Body of pancreas (tissue), 4 donors: ENCODE results near the gene QRICH1. TPM values are rescaled to one million over a fixed set of nuclear protein-coding genes. Genes with fewer than 3 reads are reported as not detected.

Source experiments
- ATAC-seq: fragments of 150-250 bp; one replicate; pipeline ENCODE4 v1.9.1; 2016
- DNase-seq, 4 donors: peaks; one replicate each; pipeline ENCODE4 v3.0.0-alpha.2; 2019
- H3K27ac ChIP-seq, 4 donors: fragments of 200-600 bp; sonication (generic); 1 replicate in 3 of 4; 2 replicates in 1 of 4; pipeline versions ENCODE4 v1.5.1 to v1.6.1; 2016 to 2019; ENCODE audit warnings: mild to moderate bottlenecking in 1 of 4, mixed read lengths in 1 of 4, moderate library complexity in 1 of 4
- H3K27me3 ChIP-seq, 2 donors: fragments of 200-600 bp; sonication (generic); one replicate each; pipeline ENCODE4 v1.6.0; 2016; ENCODE audit warnings: mild to moderate bottlenecking in 1 of 2
- H3K36me3 ChIP-seq, 2 donors: fragments of 200-600 bp; sonication (generic); replicated peaks in 1 of 2; 2 replicates each; pipeline ENCODE4 v1.5.1; 2016; ENCODE audit warnings: low read depth in 2 of 2; ENCODE audit not compliant: insufficient read depth in 1 of 2
- H3K4me1 ChIP-seq: fragments of 200-600 bp; sonication (generic); one replicate; pipeline ENCODE4 v1.6.0; 2016
- H3K4me3 ChIP-seq, 2 donors: fragments of 200-600 bp; sonication (generic); 1 replicate in 1 of 2; 2 replicates in 1 of 2; pipeline ENCODE4 v1.5.1; 2016 to 2019
- H3K9me3 ChIP-seq, 3 donors: fragments of 200-600 bp; sonication (generic); 1 replicate in 2 of 3; 2 replicates in 1 of 3; pipeline ENCODE4 v1.5.1; 2016
- POLR2A ChIP-seq, 3 donors: fragments of 450-650 bp; IDR thresholded peaks; one replicate each; pipeline ENCODE4 v1.6.1; 2016; ENCODE audit warnings: antibody characterized with exemption in 3 of 3, mild to moderate bottlenecking in 2 of 3
- WGBS, 2 donors: methylation state at CpG; one replicate each; pipeline ENCODE4 v1.1.5; 2017; 5-methylcytosine and 5-hydroxymethylcytosine counted together
- intact Hi-C: fragments of 100-400 bp; cut with DNase I; formaldehyde crosslinking; loops from one replicate; pipeline ENCODE4 v1.15.1; 2023
- total RNA-seq, 2 donors: library from RNA; depleted of rRNA; stranded (reverse); fragments of >200 nt; gene quantifications; one replicate each; pipeline ENCODE4 v1.1.0, GENCODE V29; 2016
- TF ChIP-seq, protein P1 (sequence below), 7 experiments: fragments of 450-650 bp in 4 of 7; fragments of 200-600 bp in 3 of 7; sonication (generic) in 3 of 7; IDR thresholded peaks; one replicate each; pipeline ENCODE4 v1.5.1; 2016 to 2019; ENCODE audit warnings: antibody characterized with exemption in 7 of 7

QRICH1 gene
- total RNA-seq, 2 donors from 2014 or later, result 63.6 to 67.9 TPM

DNA sequence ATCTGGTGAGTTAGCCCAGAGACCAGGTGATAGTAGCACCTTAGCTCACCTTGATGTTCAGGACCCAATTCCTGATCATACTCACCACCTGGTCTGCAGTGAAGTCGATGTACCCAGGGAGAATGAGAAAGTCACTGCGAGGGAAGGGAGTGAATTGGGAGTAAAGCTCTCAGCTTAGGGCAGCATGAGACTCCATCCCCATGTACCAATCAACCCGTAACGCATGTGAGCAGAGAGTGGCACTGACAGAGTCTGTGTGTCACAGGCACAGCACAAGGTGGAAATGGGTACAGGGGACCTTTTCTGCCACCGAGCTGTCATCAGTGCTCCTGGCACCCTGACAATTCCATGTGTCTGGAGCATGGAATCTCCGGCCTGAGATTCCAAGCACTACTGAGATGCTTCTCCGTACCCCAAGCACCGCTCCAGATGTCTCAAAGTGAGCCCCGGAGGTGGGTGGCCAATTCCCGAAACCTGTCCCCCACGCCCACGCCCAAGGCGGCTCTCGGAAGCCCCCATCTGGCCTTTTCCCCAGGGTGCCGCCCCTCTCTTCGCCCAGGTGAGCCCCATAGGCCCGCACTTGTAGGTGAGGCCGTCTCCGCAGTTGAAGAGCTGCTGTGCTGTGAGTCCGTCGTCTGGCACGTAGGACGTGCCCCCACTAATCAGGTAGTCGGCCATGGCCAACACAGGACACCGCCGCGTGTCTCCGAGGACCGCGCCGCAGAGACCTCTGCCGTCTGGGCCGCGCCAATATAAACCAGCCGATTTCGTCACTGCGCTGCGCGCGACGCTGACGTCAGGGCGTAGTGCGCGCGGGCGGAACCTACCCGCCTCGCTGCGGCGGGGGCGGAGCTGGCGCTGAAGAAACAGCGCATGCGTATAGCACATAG lies 65.0 kb downstream of the QRICH1 start, which contains the start of gene IMPDH2:
Gene IMPDH2 (minus strand): TSS at position 726 of the 890 bp plus-strand sequence. CDS start 48 bp downstream, at position 678.
- Histone ChIP-seq H3K9me3 (no peaks in the 10 kb centered on the region), H3K36me3 (peaks cover 0 to 24% of the 10 kb centered on the region in 2 donors), H3K27ac (peak within 1 kb of the TSS; percentile 77 to 90 (median 82)), H3K27me3 (no peaks in the 10 kb centered on the region), H3K4me3 (peak within 1 kb of the TSS; percentile 23 to 44), H3K4me1 (peaks cover 42% of the 10 kb centered on the region)
- TF ChIP-seq, protein P1, sequence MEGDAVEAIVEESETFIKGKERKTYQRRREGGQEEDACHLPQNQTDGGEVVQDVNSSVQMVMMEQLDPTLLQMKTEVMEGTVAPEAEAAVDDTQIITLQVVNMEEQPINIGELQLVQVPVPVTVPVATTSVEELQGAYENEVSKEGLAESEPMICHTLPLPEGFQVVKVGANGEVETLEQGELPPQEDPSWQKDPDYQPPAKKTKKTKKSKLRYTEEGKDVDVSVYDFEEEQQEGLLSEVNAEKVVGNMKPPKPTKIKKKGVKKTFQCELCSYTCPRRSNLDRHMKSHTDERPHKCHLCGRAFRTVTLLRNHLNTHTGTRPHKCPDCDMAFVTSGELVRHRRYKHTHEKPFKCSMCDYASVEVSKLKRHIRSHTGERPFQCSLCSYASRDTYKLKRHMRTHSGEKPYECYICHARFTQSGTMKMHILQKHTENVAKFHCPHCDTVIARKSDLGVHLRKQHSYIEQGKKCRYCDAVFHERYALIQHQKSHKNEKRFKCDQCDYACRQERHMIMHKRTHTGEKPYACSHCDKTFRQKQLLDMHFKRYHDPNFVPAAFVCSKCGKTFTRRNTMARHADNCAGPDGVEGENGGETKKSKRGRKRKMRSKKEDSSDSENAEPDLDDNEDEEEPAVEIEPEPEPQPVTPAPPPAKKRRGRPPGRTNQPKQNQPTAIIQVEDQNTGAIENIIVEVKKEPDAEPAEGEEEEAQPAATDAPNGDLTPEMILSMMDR (IDR thresholded peaks at IDR 0.05), result peak in 4 of 7 experiments; percentile 5 to 38 (median 16)
- TF ChIP-seq POLR2A (IDR thresholded peaks at IDR 0.05), result peak; percentile 97 to 99 (median 98)
- intact Hi-C loops, result no loop called here
- WGBS, 2 donors, result 1 to 3% methylated on average over 4 to 55 of the region's 55 CpGs
- ATAC-seq (peak; percentile 97), DNase-seq (peak; percentile 93 to 95 (median 94))

DNA sequence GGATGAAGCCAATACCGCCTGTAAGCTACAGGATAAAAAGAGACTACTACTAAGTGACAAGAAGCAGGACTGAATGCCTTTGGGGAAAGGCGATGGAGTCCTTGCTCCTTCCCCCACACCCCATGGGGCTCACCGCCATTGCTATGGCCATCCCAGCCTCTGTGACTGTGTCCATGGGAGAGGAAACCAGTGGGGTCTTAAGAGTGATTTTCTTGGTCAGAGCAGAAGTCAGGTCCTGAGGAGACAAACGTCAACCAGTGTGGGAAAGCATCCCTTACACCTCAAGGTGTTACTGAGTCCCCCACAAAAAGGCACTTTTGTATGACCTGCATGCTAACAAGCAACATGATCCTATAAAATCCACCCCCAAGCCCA lies 65.6 kb downstream of the QRICH1 start:
- 72 to 74% methylated on average over 3 to 4 of the region's 4 CpGs for WGBS, 2 donors
- Histone ChIP-seq H3K9me3 (no peaks in the 10 kb centered on the region), H3K4me3 (no peak overlapping the region), H3K27me3 (no peaks in the 10 kb centered on the region), H3K27ac (peak overlapping the region; percentile 77 to 90 (median 82)), H3K36me3 (peaks cover 0 to 25% of the 10 kb centered on the region in 2 donors), H3K4me1 (peaks cover 48% of the 10 kb centered on the region)
- no peak for ATAC-seq
- intact Hi-C loops, result no loop called here
- DNase-seq, result no peak
- TF ChIP-seq, protein P1 (IDR thresholded peaks at IDR 0.05), result no peak
- no peak for TF ChIP-seq POLR2A (IDR thresholded peaks at IDR 0.05)

DNA sequence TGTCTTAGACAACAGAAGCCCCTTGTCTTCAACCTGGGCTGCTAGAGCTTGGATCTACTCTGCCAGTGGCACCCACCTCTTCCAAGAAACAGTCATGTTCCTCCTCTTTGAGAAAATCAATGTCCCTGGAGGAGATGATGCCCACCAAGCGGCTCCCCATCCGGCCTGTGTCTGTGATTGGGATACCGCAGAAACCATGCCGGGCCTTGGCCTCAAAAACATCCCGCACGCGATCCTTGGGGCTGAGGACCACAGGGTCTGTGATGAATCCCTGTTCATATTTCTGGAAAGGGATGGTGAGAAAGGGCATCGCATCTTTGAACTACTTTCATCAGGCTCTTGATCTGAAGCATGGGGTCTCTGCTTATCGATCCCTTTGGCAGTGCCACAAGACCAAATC lies 66.2 kb downstream of the QRICH1 start:
- ATAC-seq, result no peak
- DNase-seq, result no peak

DNA sequence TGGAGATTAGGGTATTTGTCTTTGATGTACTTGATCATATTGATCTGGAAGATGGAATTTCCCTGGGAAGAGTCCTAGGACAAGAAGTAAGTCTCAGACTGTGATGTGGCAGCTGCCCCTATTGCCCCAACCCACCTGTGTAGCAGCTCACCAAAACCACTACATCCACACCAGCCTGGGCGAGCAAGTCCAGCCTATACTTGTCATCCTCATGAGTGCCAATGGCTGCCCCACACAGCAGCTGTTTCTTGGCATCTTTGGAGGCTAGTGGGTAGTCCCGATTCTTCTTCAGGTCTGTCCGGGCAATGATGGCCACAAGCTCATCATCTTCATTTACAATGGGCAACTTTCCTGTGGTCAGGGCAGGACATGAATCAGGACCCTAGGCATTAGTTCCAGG lies 67.3 kb downstream of the QRICH1 start:
- 94 to 100% methylated on average over 3 of the region's 3 CpGs for whole genome bisulfite sequencing, 2 donors
- H3K36me3 ChIP-seq, result peaks cover 0 to 15% of the 10 kb centered on the region in 2 donors
- intact Hi-C loops, result no loop called here
- no peak overlapping the region for H3K27ac ChIP-seq
- TF ChIP-seq, protein P1 (IDR thresholded peaks at IDR 0.05), result no peak
- no peak for TF ChIP-seq POLR2A (IDR thresholded peaks at IDR 0.05)
- peaks cover 58% of the 10 kb centered on the region for H3K4me1 ChIP-seq
- no peak for ATAC-seq
- no peak overlapping the region for H3K4me3 ChIP-seq
- H3K27me3 ChIP-seq, result no peaks in the 10 kb centered on the region
- no peaks in the 10 kb centered on the region for H3K9me3 ChIP-seq
- no peak for DNase-seq

More for the DNA sequence above, 66.2 kb downstream of the QRICH1 start:
- 84 to 94% methylated on average over 7 to 9 of the region's 9 CpGs for WGBS, 2 donors
- TF ChIP-seq POLR2A (IDR thresholded peaks at IDR 0.05), result no peak
- TF ChIP-seq, protein P1 (IDR thresholded peaks at IDR 0.05), result no peak
- Histone ChIP-seq H3K4me3 (no peak overlapping the region), H3K27me3 (no peaks in the 10 kb centered on the region), H3K27ac (peak overlapping the region in 1 of 4 donors; percentile 90), H3K9me3 (no peaks in the 10 kb centered on the region), H3K4me1 (peaks cover 55% of the 10 kb centered on the region), H3K36me3 (peaks cover 0 to 22% of the 10 kb centered on the region in 2 donors)
- intact Hi-C loops, result no loop called here
